T1000 (cell line): ENCODE results near the gene GAB3.

Experiments
- DNase-seq: peaks from one replicate; lab custom pipeline; 2025; ENCODE audit warnings: mixed read lengths; lab: John Stamatoyannopoulos, UW

The GAB3 gene, protein sequence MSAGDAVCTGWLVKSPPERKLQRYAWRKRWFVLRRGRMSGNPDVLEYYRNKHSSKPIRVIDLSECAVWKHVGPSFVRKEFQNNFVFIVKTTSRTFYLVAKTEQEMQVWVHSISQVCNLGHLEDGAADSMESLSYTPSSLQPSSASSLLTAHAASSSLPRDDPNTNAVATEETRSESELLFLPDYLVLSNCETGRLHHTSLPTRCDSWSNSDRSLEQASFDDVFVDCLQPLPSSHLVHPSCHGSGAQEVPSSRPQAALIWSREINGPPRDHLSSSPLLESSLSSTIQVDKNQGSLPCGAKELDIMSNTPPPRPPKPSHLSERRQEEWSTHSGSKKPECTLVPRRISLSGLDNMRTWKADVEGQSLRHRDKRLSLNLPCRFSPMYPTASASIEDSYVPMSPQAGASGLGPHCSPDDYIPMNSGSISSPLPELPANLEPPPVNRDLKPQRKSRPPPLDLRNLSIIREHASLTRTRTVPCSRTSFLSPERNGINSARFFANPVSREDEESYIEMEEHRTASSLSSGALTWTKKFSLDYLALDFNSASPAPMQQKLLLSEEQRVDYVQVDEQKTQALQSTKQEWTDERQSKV

DNA sequence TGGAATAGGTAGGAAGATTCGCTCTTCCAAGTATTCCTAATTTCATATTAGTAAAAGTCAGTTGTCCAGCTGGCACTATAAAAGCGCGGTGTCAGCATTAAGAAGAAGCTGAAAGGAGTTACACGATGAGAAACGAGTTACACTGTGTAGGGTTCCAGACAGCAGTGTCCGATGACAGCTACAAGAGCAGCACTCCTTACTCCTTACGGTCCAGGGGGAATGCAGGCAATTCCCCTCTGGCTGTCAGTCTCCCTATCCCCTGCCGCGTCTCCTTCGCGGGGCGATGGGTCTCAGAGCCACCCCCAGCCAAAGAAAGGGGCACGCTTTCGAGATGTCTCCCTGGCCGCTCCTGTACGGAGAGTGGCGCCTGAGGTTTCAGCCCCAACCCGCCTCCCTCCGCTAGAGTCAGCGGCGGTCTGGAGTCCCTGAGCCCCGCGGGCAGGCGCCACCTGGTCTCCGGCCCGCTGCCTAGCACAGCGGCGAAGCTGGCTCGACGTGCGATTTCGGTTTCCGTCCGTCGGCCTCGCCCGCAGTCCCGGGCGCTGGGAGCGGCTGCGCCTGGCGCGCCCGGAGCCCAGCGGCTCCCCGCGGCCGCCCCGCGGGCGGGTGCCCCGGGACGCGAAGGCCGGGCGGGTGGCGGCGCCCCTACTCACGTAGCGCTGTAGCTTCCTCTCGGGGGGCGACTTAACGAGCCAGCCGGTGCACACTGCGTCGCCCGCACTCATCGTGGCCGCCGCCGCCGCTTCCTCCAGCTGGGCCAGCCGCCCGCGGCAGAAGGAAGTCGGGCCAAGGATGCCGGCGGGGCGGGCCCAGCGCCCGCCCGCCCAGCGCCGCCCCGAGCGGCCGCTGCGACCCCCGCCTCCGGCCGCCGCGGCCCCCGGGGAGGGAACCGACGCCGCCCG is at the start of gene GAB3:
GAB3 (minus strand) TSS at position 777 of the 902 bp plus-strand sequence; CDS start at position 725, 52 bp downstream.
- DNase-seq = no peak

DNA sequence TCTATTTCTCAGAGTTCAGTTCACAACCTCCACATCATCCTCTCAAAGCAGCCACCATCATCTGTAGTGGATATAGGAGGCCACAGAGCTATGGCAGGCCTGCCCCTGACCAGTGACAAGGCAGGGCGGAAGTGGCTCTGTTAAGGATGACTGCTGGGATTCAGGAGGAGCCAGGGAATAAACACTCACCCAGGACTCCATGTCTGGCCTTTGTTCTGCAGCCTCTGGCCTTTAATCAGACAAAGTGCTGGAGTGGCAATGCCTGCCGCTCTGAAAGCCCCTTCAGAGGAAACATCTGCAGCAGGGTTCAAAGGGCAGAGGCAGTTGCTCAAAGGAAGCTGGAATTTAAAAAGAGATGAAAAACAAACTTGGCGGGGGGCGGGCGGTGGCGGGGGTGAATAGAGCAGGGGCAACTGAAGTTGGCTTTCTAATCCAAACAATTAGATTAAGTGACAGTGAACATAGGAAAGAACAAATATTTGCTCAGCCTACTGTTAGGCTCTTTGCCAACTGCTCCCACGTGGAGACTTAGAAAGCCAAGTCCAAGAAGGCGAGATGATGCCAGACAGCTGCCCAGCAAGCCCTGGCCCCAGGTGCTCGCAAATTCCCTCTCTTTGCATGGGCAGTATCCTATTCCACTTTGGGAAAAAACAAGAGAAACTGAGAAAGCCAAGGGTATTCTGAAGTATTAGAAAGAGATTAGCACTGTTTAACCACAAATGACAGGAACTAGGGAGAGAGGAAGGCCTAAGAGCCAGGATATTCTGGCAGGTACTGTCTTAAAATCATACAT is 48.9 kb upstream of the GAB3 start:
- DNase-seq = no peak

DNA sequence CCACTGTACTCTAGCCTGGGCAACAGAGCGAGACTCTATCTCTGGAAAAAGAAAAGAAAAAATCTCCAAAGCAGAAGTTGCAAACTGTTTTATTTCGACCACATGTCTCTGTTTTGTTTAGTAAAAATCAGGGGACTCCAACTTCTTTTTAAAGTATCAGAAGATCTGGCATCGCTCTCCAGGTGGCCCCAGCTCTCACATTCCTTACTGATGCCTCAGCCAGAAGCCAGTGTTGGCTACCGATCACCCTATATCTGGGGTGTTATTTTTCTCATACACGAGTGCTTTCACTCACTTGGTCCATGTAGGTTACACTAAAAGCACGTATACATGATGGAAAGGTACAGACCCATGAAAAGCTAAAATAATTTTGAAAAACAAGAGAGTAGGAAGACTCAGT is 46.1 kb upstream of the GAB3 start:
- DNase-seq = no peak

DNA sequence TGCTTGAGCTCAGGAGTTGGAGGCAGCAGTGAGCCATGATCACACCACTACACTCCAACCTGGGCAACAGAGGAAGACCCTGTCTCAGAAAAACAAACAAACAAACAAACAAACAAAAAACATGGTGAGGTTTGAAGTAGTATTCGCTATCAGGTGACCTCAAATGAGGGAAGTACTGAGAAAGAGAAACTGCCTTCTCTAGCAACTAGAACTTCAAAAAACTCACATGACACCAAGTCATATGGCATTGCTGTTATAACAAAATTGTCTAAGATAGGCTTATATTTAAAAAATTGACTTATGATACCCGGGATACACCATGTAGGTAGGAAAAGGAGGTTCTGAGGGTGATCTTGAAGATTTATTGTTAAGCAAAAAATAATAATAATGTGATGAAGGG is 44.1 kb upstream of the GAB3 start:
- DNase-seq = no peak

DNA sequence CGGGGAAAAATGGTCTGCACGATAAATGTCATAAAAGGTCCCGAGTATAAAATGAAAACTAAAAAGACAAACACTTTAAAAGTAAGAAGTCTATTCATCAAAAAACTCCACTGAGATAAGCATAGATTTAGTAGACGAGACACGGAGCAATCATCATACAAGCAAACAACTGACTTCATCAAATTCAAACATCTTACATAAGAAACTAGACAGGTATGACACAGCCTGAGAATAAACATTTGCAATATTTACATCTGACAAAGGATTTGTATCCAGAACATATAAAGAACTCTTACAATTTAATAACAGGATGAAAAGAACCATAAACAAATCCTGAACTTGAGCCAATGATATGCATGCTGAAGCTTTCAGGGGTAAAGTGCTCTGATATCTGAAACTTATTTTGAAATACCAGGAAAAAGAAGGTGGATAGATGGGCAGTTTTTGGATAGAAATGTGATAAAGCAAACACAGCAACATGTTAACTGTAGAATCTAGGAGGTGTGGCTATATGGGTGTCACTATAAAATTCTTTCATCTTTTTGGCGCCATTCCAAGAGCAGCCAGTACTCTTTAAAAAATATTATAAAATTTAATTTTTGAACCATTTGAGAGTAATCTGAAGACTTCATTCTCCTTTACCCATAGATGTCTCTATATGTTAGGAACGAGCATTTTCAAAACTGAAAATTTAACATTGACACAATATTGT is 42.4 kb upstream of the GAB3 start:
- DNase-seq = no peak

DNA sequence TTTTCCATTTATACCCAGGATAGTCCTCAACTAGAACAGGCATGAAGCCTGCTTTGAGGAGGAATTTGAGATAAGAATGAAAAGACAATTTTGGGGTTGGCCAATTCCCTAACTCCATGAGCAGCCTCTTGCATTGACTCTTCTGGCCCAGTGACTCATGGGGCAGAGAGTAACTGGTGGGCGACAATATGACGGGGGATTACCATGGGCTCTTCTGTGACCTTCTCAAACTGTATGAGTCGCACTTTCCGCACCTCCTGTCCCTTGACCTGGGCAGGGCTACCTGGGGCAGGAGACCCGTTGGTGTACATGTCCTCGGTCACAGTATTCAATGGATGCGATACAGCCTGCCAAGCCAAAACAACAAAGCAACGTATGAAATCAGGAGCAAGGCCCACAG is 41.1 kb upstream of the GAB3 start:
- no peak for DNase-seq

DNA sequence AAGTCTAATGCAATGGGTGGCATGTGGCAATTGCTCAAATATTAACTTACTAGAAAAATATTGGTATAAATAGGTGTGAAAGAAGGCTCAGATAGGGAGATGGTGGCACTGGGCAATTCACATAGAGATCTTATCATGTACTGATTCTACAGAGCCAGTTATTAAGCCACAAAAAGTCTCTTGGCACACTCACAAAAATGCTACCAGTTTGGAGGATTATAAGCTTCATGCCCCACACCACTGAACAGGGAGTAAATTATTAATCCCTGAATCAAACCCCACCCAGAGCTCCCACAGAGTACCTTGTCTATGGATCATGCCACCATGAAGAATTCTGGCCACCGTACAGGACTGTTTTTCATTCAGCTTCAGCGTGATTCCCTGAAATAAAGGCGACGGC is 40.6 kb upstream of the GAB3 start:
- no peak for DNase-seq

DNA sequence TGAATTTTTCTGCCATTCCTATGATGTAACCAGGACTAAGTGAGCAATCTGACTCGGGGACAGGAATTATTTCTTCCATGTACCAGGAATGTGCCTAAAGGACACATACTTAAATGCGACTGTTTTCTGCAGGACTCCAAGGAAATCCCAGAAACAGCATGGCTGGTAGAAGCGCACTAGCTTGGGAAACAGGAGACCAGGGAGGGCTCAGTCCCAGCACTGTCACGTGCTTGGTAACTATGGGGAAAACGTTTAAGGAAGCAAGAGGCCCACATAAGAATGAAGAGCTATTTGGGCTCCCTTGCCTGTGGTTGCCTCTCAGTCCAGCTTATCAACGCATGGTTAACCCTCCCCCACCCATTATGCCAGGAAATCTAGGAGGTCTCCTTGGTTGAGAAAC is 34.8 kb upstream of the GAB3 start:
- no peak for DNase-seq

DNA sequence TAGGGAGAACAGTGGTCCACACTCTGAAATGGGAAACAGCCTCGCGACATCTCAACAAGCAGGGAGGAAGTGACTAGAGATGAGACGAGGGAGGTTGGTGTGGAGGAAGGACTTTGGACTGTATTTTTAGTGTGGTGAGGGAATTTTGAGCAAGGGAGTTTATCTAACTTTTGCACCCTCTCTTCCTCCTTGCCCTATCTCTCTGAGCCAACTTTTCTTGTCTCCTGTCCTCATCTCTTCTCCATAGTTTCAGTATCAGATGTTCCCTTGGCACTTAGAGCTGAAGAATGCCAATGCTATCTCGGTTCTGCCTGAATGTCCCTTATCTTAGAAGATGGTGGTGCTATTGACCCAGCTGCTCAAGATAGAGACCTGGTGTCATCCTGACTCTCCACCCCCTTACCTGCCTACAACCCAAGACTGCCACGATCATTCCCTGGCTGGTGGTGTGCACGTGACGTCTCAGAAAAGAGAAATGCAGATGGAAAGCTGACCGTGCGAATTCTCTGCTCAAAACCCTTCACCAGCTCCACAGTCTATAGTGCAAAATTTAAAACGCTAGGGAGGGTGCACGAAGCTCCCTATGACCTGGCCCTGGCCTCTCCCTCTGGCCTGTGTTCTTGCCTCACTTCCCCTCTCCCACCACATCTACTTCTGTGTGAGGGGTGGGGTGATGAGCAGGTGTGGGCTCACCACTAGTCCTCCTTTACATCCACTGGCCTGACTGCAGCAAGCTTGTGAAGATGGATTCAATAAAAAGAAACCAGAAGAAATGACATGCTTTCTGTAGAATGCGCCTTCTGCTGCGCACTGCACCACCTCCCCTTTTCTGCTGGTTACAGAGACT is 33.5 kb upstream of the GAB3 start:
- DNase-seq = no peak

DNA sequence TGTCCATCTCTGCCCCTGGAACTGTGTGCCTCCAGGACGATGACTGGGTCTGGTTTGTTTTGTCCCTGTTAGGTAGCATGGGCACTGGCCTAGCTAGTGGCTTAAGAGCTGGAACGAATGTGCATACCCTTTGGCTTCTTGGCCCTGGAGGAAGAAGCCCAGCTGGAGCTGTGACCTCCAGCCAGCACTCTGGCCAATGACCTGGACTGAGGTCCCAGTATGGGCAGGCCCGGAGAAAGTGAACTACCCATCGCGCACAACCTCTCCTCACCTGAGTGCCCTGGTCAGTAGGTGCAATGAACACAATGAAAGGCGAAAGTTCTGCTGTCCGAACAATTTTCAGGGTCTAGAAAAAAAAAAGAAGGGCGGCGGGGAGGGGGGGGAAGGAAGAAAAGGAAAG is 30.1 kb upstream of the GAB3 start:
- no peak for DNase-seq

DNA sequence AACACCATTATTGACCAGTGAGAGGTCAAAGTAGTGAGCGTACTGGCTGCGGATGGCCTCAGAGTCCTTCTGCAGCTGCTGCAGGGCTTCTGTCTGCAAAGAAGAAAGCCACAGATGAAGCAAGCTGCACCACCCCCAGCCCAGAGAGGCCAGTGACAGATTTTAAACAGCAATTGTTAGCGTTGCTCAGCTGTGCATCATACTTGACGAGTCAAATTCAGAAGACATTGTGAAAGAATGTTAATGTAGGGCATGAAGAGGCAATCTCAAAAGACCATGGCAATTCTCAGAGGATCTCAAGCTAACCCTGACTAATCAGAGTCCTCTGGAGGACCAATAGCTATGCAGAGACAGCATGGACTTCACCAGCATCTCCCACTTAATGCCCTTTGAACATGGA is 28.4 kb upstream of the GAB3 start:
- no peak for DNase-seq

DNA sequence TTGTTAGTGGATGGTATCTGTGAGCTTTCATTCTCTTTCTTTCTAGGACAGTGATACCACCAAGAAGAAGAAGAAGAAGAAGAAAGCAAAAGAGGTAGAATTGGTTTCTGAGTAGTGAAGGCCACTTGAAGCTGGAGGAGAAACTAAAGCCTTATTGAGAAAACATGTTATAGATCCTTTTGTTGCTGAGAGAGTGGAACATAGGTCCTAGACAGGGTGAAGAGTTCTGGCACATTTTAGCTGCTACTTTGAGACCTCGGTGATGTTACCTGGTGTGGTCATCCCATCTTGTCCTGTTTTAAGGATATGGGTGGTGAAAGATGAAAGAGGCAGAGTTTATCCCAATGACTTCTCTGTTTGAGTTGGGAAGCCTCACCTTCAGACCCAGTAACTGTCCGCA is 25.9 kb upstream of the GAB3 start:
- no peak for DNase-seq

DNA sequence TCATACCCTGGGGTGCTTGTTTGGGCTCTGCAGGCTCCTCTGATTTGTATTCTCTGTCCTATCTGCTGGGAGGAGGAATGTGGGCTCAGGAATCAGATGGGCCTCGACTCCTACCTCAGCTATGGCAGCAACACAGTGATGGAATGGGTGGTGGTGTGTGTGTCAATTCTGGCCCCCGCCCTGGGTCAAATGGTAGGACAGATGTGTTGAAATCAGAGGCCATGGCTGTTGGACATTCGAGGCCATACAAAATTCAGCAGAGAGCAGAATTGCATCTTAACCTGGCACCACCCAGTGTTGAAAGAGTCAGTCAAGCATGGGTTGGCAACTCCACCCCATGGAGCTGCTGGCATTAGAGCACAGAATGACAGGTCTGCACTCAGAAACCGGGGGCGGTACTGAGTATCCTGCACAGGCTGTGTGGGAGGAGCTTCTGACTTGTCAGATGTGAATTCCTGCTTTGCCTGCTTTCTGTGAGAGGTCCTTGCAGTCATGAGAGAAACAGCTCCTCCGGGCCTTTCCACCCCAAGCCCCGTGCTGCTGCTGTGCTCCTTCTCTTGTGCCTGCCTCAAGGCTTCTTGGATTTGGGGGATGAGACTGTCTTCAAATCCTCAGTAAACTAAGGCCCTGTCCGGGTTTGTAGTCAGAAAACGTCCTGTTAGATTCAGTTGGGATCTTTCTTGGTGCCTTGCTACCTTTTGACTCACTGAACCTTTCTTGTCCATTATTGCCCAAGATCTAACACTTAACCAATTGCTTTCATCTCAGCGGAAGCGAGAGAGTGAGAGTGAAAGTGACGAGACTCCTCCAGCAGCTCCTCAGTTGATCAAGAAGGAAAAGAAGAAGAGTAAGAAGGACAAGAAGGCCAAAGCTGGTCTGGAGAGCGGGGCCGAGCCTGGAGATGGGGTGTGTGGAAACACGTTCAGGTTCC is 24.8 kb upstream of the GAB3 start:
- no peak for DNase-seq

DNA sequence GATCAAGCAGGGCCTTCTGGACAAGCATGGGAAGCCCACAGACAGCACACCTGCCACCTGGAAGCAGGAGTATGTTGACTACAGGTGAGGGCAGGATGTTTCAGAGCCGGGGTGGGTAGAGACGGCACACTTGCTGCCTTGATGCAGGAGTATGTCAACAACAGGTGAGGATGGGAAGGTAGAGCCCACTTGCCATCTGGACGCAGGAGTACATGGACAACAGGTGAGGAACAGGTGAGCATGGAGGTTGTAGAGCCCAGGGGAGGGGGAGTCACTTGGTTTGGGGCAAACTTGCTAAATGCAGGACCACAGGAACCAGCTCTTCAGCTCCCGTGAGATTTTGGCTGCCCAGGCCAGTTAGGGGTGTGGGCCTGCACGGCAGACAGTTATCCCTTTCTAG is 23.7 kb upstream of the GAB3 start:
- no peak for DNase-seq

DNA sequence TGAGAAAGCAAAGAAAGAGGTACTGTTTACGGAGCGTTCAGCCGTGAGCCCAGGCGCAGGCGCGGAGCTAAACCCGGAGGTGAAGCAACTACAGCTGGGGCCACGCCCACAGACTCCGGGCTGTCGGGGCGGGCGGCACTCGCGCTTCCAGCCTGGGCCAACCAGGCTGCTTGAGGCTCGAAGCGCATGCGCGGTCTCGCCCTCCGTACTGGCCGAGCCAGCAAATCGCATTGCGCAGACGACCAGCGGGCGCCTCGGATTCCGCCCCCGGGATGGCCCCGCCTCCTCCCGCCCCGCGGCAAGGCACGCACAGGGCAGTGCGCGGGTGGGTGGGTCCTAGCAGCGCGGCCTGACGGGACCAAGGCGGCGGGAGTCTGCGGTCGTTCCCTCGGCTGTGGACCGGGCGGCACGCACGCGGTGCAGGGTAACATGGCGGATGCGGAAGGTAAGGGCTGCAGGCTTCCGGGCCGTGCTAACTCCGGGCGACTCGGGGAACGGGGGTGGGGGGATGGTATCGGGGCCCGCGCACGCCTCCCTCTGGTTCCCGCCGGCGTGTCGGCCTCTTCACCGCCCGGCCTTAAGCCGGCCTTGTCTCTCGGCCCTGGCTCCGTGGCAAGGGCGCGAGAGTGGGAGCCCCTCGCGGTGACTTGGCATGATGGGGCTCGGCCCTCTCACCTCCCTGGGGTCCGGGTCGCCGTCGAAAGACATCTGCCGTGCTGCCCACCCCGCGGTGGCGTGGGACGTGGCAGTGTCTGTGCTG is 11.8 kb upstream of the GAB3 start, which contains the start of gene DKC1:
DKC1 (plus strand) TSS at position 328 of the 760 bp plus-strand sequence; CDS start at position 430, 102 bp downstream.
- peak; percentile 85 for DNase-seq

DNA sequence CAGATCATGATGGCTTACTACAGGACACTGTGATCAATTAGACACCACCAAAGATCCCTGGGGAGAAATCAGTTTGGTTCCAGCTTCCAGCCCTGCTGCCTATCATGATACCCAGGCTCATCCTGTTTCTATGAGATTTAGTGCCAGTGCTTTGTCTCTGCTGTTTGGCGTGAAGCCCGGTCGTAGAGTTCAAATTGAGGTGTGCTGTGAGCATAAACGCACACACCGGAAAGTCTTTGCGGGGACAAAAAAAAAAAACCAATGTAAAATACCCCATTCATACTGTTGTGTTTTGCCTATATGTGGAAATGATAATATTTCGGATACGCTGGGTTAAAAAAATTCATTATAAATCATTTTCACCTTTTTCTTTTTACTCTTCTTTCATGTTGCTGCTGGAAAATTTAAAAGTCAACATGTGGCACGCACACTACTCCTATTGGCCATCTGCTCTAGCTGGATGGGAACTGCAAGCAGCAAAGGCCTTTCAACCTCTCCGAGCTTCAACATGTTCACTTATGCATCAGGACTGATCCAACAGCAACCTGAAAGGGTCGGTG is 11.2 kb upstream of the GAB3 start:
- DNase-seq = no peak

DNA sequence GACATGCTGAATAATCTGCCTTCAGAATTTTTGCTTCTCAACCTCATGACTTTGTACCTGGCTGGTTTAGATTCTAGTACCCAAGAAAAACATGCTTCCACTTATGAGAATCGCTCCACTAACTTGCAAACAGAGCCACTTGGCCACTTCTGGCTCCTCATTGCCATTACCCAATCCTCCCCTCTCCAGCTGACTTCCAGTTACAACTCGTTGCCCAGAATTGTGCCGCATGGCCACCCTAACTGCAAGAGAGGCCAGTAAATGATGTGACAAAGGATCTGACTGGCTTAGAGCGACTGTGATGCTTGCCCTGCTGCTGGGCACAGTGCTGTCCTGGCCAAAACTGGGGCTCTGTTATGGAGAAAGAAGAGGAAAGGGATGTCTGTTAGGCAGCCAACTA is 7.8 kb upstream of the GAB3 start:
- DNase-seq = no peak

DNA sequence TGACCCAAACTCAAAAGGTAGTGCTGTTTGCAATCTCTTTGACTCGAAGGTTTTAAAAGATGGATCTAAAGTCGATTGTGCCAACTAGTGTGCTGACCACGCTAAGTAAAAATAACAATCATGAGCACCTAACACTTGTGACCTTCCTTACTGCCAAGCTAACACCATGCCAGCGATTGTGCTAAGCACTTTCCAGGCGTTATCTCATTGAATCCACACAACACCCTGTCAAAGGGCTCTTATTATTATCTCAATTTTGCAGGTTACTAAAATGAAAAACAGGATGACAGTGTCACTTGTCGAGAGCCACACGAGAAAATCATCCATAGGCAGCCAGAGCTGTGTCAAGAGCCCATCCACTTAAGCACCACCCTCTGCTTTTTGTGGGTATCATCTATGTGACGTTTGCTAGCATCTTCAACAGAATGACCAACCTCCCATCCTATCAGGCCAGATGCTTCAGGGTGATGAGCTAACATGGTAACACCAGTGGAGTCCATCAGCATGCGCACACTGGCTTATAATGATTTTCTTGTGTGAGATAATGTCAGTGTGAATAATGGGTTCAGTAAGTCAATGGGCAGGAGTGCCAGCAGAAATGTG is 893 bp upstream of the GAB3 start:
- DNase-seq = no peak
